Endothelial cell of umbilical vein (primary cell): ENCODE results near the gene GRIK1. TPM values are rescaled to one million over a fixed set of nuclear protein-coding genes. Genes with fewer than 3 reads are reported as not detected.

ENCODE experiments used
- BruUV-seq: library from RNA; stranded (reverse); fragments of 400-500 nt; replicated peaks from 2 replicates; lab custom pipeline; 2021; lab: Mats Ljungman, UMichigan
- CTCF ChIA-PET: fragments of 300-600, 350-600 bp; sonication (Branson Sonifier 250); formaldehyde crosslinking; loops from one replicate; lab custom pipeline; 2021; ENCODE audit warnings: antibody characterized with exemption, inconsistent platforms; lab: Charles Lee
- POLR2A ChIA-PET: fragments of 300-600, 350-600 bp; sonication (Branson Sonifier 250); formaldehyde crosslinking; loops from one replicate; lab custom pipeline; 2021; ENCODE audit warnings: antibody characterized with exemption, inconsistent platforms; lab: Charles Lee
- DNase-seq: peaks from one replicate; pipeline ENCODE4 v3.0.0-alpha.2; 2011; ENCODE audit warnings: low read depth, low spot score
- FAIRE-seq: peaks from 2 replicates; lab custom pipeline; 2011; peaks lifted over from hg19 to GRCh38; lab: Jason Lieb, UNC
- H2AFZ ChIP-seq: 2 replicates; pipeline ENCODE4 v1.6.0; 2012; ENCODE audit warnings: low read depth, low read length, control low read depth, inconsistent platforms
- H3K27ac ChIP-seq: 2 replicates; pipeline ENCODE4 v1.5.1; 2011; ENCODE audit warnings: low read depth, mild to moderate bottlenecking, control low read depth, low read length, moderate library complexity; ENCODE audit not compliant: insufficient read depth
- H3K27me3 ChIP-seq, 2 experiments: 2 replicates each; pipeline versions ENCODE4 v1.6.0 to v1.6.1; 2011; ENCODE audit warnings: low read length in 2 of 2, mixed read lengths in 1 of 2; ENCODE audit not compliant: control insufficient read depth in 2 of 2, insufficient read depth in 2 of 2
- H3K36me3 ChIP-seq, 2 experiments: 2 replicates in 1 of 2; 3 replicates in 1 of 2; pipeline ENCODE4 v1.5.1; 2011; ENCODE audit warnings: low read length in 2 of 2, mild to moderate bottlenecking in 1 of 2, moderate library complexity in 1 of 2; ENCODE audit not compliant: control insufficient read depth in 2 of 2, insufficient read depth in 2 of 2; ENCODE audit errors: extremely low read depth in 1 of 2
- H3K4me1 ChIP-seq: 3 replicates; pipeline ENCODE4 v1.5.1; 2011; ENCODE audit warnings: mild to moderate bottlenecking, low read length; ENCODE audit not compliant: control insufficient read depth, insufficient read depth; ENCODE audit errors: extremely low read depth
- H3K4me2 ChIP-seq: 2 replicates; pipeline ENCODE4 v1.6.1; 2011; ENCODE audit warnings: low read length, control low read depth, mixed read lengths; ENCODE audit not compliant: insufficient read depth
- H3K4me3 ChIP-seq, 3 experiments: fragments of 200-600 bp in 1 of 3; sonication (generic), shearing (Covaris generic) in 1 of 3; replicated peaks in 1 of 3; 2 replicates each; pipeline ENCODE4 v1.5.1; 2011 to 2016; ENCODE audit warnings: control low read depth in 3 of 3, low read length in 3 of 3, mild to moderate bottlenecking in 2 of 3, inconsistent platforms in 1 of 3, low read depth in 1 of 3, moderate library complexity in 1 of 3; ENCODE audit not compliant: insufficient read depth in 1 of 3
- H3K79me2 ChIP-seq: 2 replicates; pipeline ENCODE4 v1.6.0; 2012; ENCODE audit warnings: low read length, inconsistent platforms; ENCODE audit not compliant: control insufficient read depth, insufficient read depth
- H3K9ac ChIP-seq: replicated peaks from 2 replicates; pipeline ENCODE3; 2011; ENCODE audit warnings: low read length, control low read depth; ENCODE audit not compliant: insufficient read depth; ENCODE audit errors: extremely low read depth
- H3K9me1 ChIP-seq: replicated peaks from 3 replicates; pipeline ENCODE4 v1.6.0; 2011; ENCODE audit warnings: mild to moderate bottlenecking, low read length; ENCODE audit not compliant: control insufficient read depth, insufficient read depth; ENCODE audit errors: extremely low read depth
- H3K9me3 ChIP-seq: replicated peaks from 2 replicates; pipeline ENCODE4 v1.5.1; 2012; ENCODE audit warnings: low read length, inconsistent platforms; ENCODE audit not compliant: control insufficient read depth, insufficient read depth
- H4K20me1 ChIP-seq: replicated peaks from 2 replicates; pipeline ENCODE3; 2011; ENCODE audit warnings: mild to moderate bottlenecking, low read length; ENCODE audit not compliant: control insufficient read depth, insufficient read depth; ENCODE audit errors: extremely low read depth
- CTCF ChIP-seq, 2 donors: IDR thresholded peaks; 1 replicate in 1 of 2; 2 replicates in 1 of 2; pipeline ENCODE4 v1.5.1; 2011; ENCODE audit warnings: low read length in 2 of 2, mild to moderate bottlenecking in 2 of 2, moderate library complexity in 2 of 2, control low read depth in 1 of 2, inconsistent platforms in 1 of 2, low read depth in 1 of 2; ENCODE audit not compliant: insufficient read depth in 1 of 2; ENCODE audit errors: extremely low read depth in 1 of 2
- EZH2 ChIP-seq: IDR thresholded peaks from 2 replicates; pipeline ENCODE4 v1.6.1; 2012; ENCODE audit warnings: borderline replicate concordance, low read depth, mild to moderate bottlenecking, moderate library complexity, low read length, inconsistent platforms; ENCODE audit not compliant: severe bottlenecking
- FOS ChIP-seq: IDR thresholded peaks from 2 replicates; pipeline ENCODE4 v1.6.1; 2011; ENCODE audit warnings: mild to moderate bottlenecking, low read length, moderate library complexity, borderline replicate concordance; ENCODE audit not compliant: insufficient read depth
- GATA2 ChIP-seq: IDR thresholded peaks from 2 replicates; pipeline ENCODE4 v1.7.0; 2011; ENCODE audit warnings: low read depth, mild to moderate bottlenecking, moderate library complexity, mixed read lengths, low read length; ENCODE audit not compliant: insufficient read length, insufficient read depth
- JUN ChIP-seq: IDR thresholded peaks from 2 replicates; pipeline ENCODE4 v1.6.1; 2011; ENCODE audit warnings: borderline replicate concordance, low read depth; ENCODE audit not compliant: insufficient read length, insufficient read depth
- MAX ChIP-seq: IDR thresholded peaks from 2 replicates; pipeline ENCODE4 v1.6.1; 2011; ENCODE audit not compliant: insufficient read depth, insufficient read length
- MYC ChIP-seq: IDR thresholded peaks from one replicate; pipeline ENCODE4 v1.6.1; 2011; ENCODE audit warnings: mild to moderate bottlenecking, low read depth, low read length
- POLR2A ChIP-seq: IDR thresholded peaks from 2 replicates; pipeline ENCODE4 v1.6.1; 2012; ENCODE audit warnings: low read depth, mild to moderate bottlenecking, control low read depth, low read length
- POLR2AphosphoS5 ChIP-seq: IDR thresholded peaks from 2 replicates; pipeline ENCODE4 v1.6.1; 2012; ENCODE audit warnings: low read depth, mild to moderate bottlenecking, control low read depth, low read length, moderate library complexity; ENCODE audit not compliant: insufficient read depth
- dilution Hi-C: fragments of 300-500 bp; cut with MboI; formaldehyde crosslinking; loops from one replicate; pipeline ENCODE4 v1.15.0; 2019; ENCODE audit warnings: low sequenced_read_pairs; ENCODE audit not compliant: extremely low pct_ligation_motif_present
- intact Hi-C: fragments of 100-400 bp; cut with micrococcal nuclease; formaldehyde crosslinking; loops from one replicate; pipeline ENCODE4 v1.10.0; 2022
- polyA plus RNA-seq, 4 experiments: library from polyadenylated mRNA; depleted of rRNA in 3 of 4; stranded (reverse) in 3 of 4; unstranded in 1 of 4; fragments of >200 nt; gene quantifications; 2 replicates each; pipeline versions ENCODE4 v1.2.1 to v1.2.3, GENCODE V29; 2011 to 2012; ENCODE audit warnings: missing spikeins in 1 of 4
- total RNA-seq: library from RNA; stranded (reverse); gene quantifications from 2 replicates; pipeline ENCODE4 v1.2.3, GENCODE V29; 2021

The GRIK1 gene
- total and polyA plus RNA-seq, 2 donors (not counting 3 experiments of a cell fraction or from before 2014, with no cell fraction given), result not detected

GRCh38 chr21:29701676-29702075 is 238.1 kb downstream of the GRIK1 start:
- H3K36me3 ChIP-seq, result no peaks in the 10 kb centered on the region
- H3K27ac ChIP-seq, result no peak overlapping the region
- H3K9ac ChIP-seq, result no peak overlapping the region
- FAIRE-seq (no peak), DNase-seq (no peak)
- no peaks in the 10 kb centered on the region for H3K4me1 ChIP-seq
- no peaks in the 10 kb centered on the region for H3K79me2 ChIP-seq
- CTCF ChIA-PET, result no interaction called here
- intact Hi-C loops, result no loop called here
- dilution Hi-C loops, result no loop called here
- H3K4me3 ChIP-seq, result no peak overlapping the region
- no peaks in the 10 kb centered on the region for H4K20me1 ChIP-seq
- H3K9me3 ChIP-seq, result no peaks in the 10 kb centered on the region
- TF ChIP-seq MAX (no peak), POLR2AphosphoS5 (no peak), FOS (no peak), JUN (no peak), CTCF (IDR thresholded peaks at IDR 0.05; ENCODE audit: extremely low read depth in 1 of 2, insufficient read depth in 1 of 2, low read depth in 1 of 2, low read length in 2 of 2) (no peak), POLR2A (no peak), EZH2 (no peak), GATA2 (no peak), MYC (no peak)
- no peak overlapping the region for H2AFZ ChIP-seq
- H3K27me3 ChIP-seq, result no peaks in the 10 kb centered on the region
- POLR2A ChIA-PET, result no interaction called here
- no peak overlapping the region for H3K4me2 ChIP-seq
- no peaks in the 10 kb centered on the region for H3K9me1 ChIP-seq
- no TSS peak for BruUV-seq
